IPS-NIHi11 (cell line): ENCODE data around the gene AMH.
A peak's percentile ranks its signal among the peaks of the same experiment; 100 is the strongest.
"Not testable (repeated sequence)": the region's sequence is repeated elsewhere in the genome, so short reads cannot be mapped to it uniquely, and the experiment has no call there.

Experiments
- DNase-seq: peaks from one replicate; pipeline ENCODE4 v3.0.0; 2012; ENCODE audit warnings: mixed read lengths, low spot score

Gene AMH

GRCh38 chr19:2270423-2271233 is 21.5 kb downstream of the AMH start:
- peak; percentile 78 for DNase-seq

GRCh38 chr19:2271234-2272103 is 22.3 kb downstream of the AMH start:
- no peak for DNase-seq

DNA sequence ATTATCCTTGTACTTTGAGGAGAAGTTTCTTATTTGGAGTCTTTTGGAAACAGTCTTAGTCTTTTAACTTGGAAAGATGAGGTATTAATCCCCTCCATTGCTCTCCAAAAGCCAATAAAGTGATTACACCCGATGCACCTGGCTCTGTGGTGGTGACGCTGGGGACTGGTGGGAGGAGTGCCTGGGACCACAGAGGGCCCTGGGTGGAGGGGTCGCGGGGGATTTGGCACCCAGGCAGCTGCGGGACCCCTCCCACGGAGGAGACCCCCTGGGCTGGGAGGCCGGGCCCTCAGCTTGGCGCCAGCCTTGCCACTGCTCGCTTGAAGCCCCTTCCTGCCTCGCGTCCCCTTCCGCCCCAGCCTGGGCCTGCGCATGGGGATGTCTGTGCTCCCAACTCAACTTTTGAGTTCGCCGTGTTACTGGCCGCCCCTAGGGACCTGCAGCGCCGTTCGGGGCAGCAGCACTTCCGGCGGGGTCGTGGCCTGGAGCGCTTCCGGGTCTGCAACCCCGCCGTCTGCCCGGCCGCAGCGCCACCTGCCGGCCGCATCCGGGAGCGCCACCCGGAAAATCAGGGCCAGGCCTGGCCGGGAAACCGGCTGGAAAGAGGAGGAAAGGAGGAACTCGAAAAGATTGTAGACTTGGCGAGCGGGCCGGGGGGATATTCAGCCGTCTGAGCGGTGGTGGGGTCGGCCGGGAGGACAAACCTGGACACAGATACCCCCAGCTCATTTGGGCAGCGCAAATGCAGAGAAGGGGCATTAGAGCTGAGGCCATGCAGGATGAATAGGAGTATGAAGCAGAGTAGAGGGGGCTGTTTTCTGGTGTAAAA is 24.4 kb downstream of the AMH start:
- DNase-seq, result peak; percentile 94

- DNase-seq, result no peak
These were observed 25.1 kb downstream of the AMH start for GRCh38 chr19:2274185-2274711.

DNA sequence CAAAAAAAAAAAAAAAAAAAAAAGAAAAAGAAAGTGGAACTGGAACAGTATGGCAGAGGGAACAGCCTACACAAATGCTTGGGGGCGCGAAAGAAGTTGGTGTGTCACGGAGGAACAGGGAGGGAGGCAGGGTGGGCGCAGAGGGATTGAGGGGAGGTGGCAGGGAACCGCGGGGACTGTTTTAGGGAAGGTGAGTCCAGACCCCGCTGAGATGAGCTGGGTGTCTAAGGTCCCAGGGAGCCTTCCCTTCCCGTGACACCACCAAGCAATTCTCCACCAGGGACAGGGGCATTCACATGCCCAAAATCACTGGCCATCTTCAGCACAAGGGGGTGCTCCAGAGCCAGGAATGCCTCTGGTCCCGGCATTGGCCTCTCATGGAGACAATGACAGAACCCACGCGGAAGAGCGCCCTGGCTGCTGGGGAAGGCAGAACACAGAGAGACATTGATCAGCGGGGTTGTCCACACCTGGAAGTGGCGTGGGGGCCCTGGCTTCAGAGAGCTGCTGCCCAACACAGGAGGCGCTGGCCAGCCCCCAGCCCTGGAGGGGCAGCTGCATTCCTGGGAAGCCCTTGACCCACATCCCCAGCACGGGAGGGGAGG is 25.9 kb downstream of the AMH start:
- peak; percentile 78 for DNase-seq

DNA sequence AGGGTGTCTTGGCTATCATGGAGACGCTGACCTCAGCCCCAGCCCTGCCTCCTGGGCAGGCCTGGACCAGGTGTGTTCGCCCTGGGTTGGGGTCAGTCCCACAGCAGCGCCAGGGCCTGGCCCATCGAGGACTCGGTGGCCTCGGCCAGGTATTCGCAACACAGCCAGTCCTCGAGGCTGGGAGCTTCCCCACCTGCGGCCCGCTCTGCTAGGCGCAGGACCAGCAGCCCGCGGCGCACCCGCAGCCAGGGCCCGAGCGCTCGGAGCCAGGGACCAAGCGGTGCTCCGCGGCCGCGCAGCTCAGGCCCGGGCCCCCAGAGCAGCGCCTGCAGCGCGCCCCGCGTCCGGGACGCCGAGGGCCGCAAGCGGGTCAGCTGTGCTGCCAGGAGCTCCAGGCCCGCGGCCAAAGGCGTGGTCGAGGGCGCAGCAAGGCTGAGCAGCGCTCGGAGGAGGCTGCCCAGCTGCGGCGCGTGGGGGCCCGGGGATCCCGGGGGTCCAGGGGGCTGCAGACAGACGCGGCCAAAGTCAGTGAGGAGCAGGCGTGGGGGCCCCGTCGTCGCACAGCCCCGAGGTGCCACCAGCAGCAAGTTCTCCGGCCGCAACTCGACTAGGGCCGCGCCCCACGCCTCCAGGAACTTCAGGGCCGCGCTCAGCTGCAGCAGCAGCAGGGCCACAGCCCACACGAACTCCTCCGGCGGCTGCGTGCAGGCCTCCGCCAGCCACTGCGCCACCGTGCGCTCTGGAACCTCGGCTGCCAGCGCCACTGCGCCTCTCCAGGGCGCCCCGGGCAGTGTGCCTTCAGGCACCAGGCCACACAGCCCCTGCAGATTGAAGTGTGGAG is 26.7 kb downstream of the AMH start:
- DNase-seq, result no peak

GRCh38 chr19:2276429-2276986 is 27.4 kb downstream of the AMH start:
- DNase-seq, result no peak

GRCh38 chr19:2277138-2277537 is 28.0 kb downstream of the AMH start:
- no peak for DNase-seq

DNA sequence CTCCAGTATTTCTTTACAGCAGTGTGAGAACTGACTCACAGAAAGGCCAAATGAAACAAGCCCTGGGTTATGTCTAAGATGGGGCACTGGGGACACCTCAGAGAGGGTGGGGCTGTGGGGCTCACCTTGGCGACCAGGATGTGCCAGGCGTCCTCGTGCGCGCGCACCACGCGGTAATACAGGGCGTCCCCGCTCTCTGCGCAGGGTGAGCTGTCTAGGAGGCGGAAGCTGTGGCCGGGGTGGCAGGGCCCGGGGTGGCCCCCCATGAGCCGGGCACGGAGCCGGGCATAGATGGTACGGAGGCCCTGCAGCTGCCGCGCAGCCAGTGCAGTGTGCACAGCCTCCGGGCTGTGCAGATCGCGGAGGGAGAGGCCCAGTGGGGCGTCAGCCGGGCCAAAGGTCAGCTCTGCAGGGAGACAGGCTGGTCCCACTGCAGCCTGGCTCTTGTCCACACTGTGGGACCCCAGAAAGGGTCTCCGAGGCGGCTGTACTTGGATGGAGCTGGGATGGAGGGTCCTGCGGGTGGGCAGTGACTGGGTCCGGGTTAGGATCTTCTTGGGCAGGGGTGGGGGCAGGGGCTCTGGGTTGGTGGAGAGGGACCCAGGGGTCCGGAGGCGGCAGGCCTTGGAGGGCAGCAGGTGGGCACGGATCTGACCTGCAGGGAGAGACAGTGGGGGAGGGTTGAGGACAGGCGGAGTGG is 29.5 kb downstream of the AMH start:
- DNase-seq, result no peak

DNA sequence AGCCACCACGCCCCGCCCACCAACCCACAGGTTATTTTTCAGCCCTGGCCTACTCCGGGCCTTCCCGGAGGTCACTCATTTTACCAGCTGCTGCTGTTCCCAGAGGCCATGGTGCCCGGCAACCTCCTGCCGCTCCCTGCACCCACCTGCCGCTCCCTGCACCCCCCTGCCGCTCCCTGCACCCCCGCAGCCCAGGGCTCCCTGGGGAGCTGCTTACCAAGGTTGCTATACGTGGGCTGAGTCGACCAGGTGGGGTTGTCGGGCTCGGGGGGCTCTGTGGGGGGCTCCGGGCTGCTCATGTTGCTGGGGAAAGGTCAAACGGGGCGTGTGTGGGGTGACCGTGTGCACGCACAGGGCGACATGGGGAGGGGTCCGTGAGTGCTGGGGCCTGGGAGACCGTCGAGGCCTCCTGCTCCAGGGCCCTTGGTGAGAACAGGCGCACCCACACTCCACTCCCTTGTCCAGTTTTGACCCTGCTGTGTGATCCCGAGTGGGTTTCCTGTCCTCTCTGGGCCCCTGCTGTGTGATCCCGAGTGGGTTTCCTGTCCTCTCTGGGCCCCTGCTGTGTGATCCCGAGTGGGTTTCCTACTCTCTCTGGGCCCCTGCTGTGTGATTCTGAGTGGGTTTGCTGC is 31.6 kb downstream of the AMH start:
- DNase-seq, result no peak

- not testable (repeated sequence) for DNase-seq
These were observed 32.3 kb downstream of the AMH start for GRCh38 chr19:2281265-2282061.

- peak; percentile 75 for DNase-seq
These were observed 33.1 kb downstream of the AMH start, which contains the start of gene PEAK3 for GRCh38 chr19:2282062-2282861. PEAK3 (minus strand) TSS chr19:2282175; CDS start chr19:2280931, 1,244 bp downstream.

DNA sequence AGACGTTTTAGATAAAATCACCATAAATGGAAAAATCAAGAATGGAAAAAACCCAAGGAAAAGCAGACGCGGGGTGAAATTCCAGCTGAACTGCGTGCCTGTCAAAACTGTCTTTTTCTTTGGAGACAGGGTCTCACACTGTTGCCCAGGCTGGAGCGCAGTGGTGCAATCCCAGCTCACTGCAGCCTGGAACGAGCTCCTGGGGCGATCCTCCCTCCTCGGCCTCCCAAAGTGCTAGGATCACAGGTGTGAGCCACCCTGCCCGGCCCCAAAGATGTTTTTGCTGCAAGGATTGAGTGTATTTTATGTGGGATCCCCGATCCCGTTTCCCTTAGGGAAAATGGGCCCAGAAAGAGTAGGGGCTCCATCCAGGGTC is 33.7 kb downstream of the AMH start:
- no peak for DNase-seq

DNA sequence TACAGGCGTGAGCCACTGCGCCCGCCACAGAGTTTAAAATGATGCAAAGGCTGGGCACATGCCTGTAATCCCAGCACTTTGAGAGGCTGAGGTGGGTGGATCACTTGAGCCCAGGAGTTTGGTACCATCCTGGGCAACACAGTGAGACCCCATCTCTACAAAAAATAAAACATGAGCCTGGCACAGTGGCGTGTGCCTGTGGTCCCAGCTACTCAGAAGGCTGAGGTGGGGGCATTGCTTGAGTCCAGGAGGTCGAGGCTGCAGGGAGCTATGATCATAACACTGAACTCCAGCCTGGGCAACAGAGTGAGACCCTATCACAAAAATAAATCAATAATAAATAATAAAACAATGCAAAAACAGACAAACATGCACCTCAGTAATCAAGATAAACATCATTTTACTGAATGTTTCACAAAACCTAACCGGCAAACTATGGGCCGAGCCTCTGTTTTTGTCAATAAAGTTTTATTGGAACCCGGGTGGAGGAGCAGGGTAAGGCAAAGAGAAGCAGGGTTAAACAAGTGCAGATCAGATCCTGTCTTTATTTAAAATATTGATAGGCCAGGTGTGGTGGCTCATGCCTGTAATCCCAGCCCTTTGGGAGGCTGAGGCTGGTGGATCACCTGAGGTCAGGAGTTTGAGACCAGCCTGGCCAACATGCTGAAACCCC is 34.8 kb downstream of the AMH start:
- DNase-seq, result no peak

DNA sequence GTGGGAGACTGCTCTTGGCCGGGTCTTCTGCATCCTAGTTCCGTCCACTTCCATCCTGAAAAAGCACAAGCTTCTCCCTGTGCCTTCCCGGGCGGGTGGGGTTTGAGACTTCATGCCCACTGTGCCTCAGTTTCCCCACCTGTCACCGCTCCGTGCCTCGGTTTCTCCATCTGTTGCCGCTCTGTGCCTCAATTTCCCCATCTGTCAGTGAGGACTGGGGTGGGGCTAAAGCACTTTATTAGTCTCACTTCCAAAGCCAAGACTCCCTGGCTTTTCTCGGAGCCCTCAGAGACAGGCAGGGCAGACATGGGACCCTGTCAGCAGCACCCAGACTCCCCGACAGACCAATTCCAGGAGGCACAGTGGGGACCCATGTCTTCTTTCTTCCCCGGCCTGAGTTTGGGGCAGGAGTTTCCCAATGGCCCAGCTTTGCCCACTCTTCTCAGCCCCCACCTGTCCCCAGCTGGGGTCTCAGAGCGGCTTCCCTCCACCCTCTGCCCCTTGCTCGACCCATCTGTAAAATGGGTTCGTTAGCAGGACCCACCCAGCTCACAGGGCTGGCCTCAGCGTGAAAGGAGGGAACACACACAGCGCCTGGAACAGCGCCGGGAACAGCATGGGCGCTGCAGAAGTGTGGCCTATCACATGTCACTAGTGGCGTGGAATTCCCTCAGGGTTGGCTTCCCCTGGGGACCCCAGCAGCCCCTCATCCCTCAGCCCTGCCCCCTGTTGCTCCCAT is 37.4 kb downstream of the AMH start:
- no peak for DNase-seq
